ENCODE data around the gene DLGAP1. TPM values are rescaled to one million over a fixed set of nuclear protein-coding genes. Genes with fewer than 3 reads are reported as not detected.

The DLGAP1 gene
- total and polyA plus RNA-seq, 2 experiments from 2014 or later = 0.13 to 0.22 TPM

DNA sequence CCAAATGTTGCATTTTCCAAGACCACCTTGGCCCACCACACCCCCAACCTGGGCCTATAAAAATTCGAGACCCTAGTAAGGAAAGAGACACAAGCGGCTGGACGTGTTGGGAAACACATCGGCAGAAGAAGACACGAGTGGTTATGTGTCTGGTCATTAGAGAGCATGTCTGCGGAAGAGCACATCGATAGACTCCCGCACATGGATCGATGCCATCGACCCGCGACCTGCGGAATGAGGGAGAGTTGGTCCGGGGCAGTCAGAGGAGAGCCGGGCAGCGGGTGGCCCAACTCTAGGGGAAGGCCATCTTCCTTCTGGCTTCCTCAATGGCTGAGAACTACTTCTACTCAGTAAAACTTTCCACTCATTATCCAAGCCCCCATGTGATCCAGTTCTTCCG is 785.7 kb downstream of the DLGAP1 start:
- H3K9ac ChIP-seq = no peak overlapping the region
- H3F3A ChIP-seq (ENCODE audit: insufficient read depth) = no peaks in the 10 kb centered on the region
- H3K4me3 ChIP-seq = no peak overlapping the region
- no peaks in the 10 kb centered on the region for H4K20me1 ChIP-seq (ENCODE audit: insufficient read depth)
- H3K4me1 ChIP-seq (ENCODE audit: insufficient read depth) = peaks cover 9% of the 10 kb centered on the region; the same call in 1 of the 2 replicates
- in situ Hi-C loops (cut with MboI) = loop anchor here (5.0 to 10.0 kb wide), 3 partner anchors 75 to 387 kb away; partner anchors contain the start of gene TGIF1
- WGBS, 2 experiments (ENCODE audit: low coverage in 1 of 2, low lambda C conversion rate in 2 of 2, missing lambda C conversion rate in 2 of 2) = 97 to 98% methylated on average over 17 of the region's 17 CpGs
- TF ChIP-seq EZH2 (IDR thresholded peaks at IDR 0.05; ENCODE audit: insufficient read depth, poor library complexity, severe bottlenecking) (no peak), EZH2phosphoT487 (IDR thresholded peaks at IDR 0.05; ENCODE audit: insufficient read depth, low read depth) (no peak)
- H3K79me2 ChIP-seq (ENCODE audit: insufficient read depth) = no peaks in the 10 kb centered on the region
- no peaks in the 10 kb centered on the region for H3K36me3 ChIP-seq (ENCODE audit: low read depth)
- DNase-seq = no peak
- no peaks in the 10 kb centered on the region for H3K27me3 ChIP-seq (replicated peaks; ENCODE audit: insufficient read depth)
- no peaks in the 10 kb centered on the region for H3K9me2 ChIP-seq (ENCODE audit: insufficient read depth)
- H3K4me2 ChIP-seq (ENCODE audit: unreplicated experiment) = no peak overlapping the region
- H2AFZ ChIP-seq = no peak overlapping the region
- no peak overlapping the region for H3K27ac ChIP-seq
- H3K9me3 ChIP-seq (ENCODE audit: low read depth) = no peaks in the 10 kb centered on the region

DNA sequence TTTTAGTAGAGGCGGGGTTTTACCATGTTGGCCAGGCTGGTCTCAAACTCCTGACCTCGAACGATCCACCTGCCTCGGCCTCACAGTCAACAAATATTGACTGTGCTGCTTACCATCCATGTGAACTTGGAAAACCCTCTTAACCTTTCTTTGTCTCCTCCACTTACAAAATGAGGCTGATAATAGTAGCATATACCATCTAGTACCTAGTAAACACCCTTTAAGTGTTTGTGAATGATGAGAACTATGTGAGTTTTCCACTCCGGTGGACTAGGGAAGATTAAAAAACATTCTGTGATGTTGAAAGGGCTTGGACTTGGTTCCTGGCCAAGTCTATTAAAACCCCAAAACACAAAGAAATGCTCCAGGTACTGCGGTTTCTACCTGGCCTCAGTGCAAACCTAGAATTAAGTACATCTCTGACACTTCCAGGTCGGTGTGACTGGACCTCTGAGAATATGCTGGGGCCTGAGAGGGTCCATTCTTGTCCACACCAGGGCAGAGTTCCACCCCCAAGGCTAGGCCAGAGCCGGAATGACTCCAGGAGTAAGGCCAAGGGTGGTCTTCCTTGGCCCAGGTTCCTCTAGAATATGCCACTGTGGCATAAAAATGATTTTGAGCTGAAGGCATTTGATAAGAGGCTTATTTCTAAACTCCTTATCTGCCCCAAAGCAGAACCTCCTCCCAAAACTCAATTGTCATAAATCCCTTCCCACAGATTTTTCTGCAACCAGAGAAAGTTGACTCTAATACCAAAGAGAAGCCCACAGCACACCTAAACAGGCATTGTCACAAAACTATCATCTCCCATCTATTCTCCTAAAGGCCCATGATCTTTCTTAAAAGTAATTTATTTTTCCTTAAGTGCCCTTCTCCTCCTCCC is 787.6 kb downstream of the DLGAP1 start:
- H3F3A ChIP-seq (ENCODE audit: insufficient read depth) = no peaks in the 10 kb centered on the region
- DNase-seq = no peak
- H3K9ac ChIP-seq = no peak overlapping the region
- H3K27me3 ChIP-seq (replicated peaks; ENCODE audit: insufficient read depth) = no peaks in the 10 kb centered on the region
- H3K4me2 ChIP-seq (ENCODE audit: unreplicated experiment) = no peak overlapping the region
- no peak overlapping the region for H2AFZ ChIP-seq
- 72 to 77% methylated on average over 8 of the region's 8 CpGs for WGBS, 2 experiments (ENCODE audit: low coverage in 1 of 2, low lambda C conversion rate in 2 of 2, missing lambda C conversion rate in 2 of 2)
- no peaks in the 10 kb centered on the region for H3K9me2 ChIP-seq (ENCODE audit: insufficient read depth)
- no peaks in the 10 kb centered on the region for H3K9me3 ChIP-seq (ENCODE audit: low read depth)
- no peak for TF ChIP-seq EZH2phosphoT487 (IDR thresholded peaks at IDR 0.05; ENCODE audit: insufficient read depth, low read depth)
- no peak for TF ChIP-seq EZH2 (IDR thresholded peaks at IDR 0.05; ENCODE audit: insufficient read depth, poor library complexity, severe bottlenecking)
- no peaks in the 10 kb centered on the region for H3K79me2 ChIP-seq (ENCODE audit: insufficient read depth)
- no peaks in the 10 kb centered on the region for H3K36me3 ChIP-seq (ENCODE audit: low read depth)
- no peak overlapping the region for H3K27ac ChIP-seq
- in situ Hi-C loops (cut with MboI) = loop anchor here (5.0 to 10.0 kb wide), 3 partner anchors 73 to 385 kb away; partner anchors contain the start of gene TGIF1
- H3K4me1 ChIP-seq (ENCODE audit: insufficient read depth) = peaks cover 9% of the 10 kb centered on the region; the same call in 1 of the 2 replicates
- no peak overlapping the region for H3K4me3 ChIP-seq
- no peaks in the 10 kb centered on the region for H4K20me1 ChIP-seq (ENCODE audit: insufficient read depth)

DNA sequence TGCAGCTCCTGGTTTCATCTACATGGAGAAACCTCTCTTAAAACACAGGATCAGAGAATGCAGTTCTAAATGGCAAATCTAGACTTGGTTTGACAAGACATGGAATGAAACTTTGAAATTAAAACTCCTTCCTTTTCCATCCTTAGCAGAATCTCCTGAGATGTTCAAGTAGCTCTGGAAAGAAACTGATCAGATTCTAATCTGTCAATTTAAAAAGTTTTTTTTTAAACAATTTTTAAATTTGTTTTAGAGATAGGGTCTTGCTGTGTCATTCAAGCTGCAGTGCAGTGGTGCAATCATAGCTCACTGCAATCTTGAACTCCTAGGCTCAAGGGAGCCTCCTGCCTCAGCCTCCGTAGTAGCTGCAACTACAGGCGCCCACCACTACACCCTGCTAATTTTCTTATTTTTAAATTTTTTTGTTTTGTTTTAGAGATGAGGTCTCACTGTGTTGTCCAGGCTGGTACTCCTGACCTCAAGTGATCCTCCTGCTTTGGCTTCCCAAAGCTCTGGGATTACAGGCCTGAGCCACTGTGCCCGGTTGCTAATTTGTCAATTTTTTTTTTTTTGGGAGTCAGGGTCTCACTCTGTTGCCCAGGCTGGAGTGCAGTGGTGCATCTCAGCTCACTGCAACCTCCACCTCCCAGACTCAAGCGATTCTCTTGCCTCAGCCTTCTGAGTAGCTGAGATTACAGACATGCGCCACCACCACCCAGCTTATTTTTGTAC is 788.4 kb downstream of the DLGAP1 start:
- Histone ChIP-seq H3K9me3 (ENCODE audit: low read depth) (no peaks in the 10 kb centered on the region), H3K4me3 (no peak overlapping the region), H3K27me3 (replicated peaks; ENCODE audit: insufficient read depth) (no peaks in the 10 kb centered on the region), H3K36me3 (ENCODE audit: low read depth) (no peaks in the 10 kb centered on the region), H3K4me1 (ENCODE audit: insufficient read depth) (peaks cover 9% of the 10 kb centered on the region; the same call in 1 of the 2 replicates), H3F3A (ENCODE audit: insufficient read depth) (no peaks in the 10 kb centered on the region), H4K20me1 (ENCODE audit: insufficient read depth) (no peaks in the 10 kb centered on the region), H3K27ac (no peak overlapping the region), H3K79me2 (ENCODE audit: insufficient read depth) (no peaks in the 10 kb centered on the region), H3K9ac (no peak overlapping the region), H3K9me2 (ENCODE audit: insufficient read depth) (no peaks in the 10 kb centered on the region), H3K4me2 (ENCODE audit: unreplicated experiment) (no peak overlapping the region), H2AFZ (peak overlapping the region; percentile 70; the same call in 1 of the 2 replicates)
- in situ Hi-C loops (cut with MboI) = loop anchor here (5.0 to 10.0 kb wide), 3 partner anchors 72 to 384 kb away; partner anchors contain the start of gene TGIF1
- no peak for TF ChIP-seq EZH2phosphoT487 (IDR thresholded peaks at IDR 0.05; ENCODE audit: insufficient read depth, low read depth)
- TF ChIP-seq EZH2 (IDR thresholded peaks at IDR 0.05; ENCODE audit: insufficient read depth, poor library complexity, severe bottlenecking) = no peak
- 94 to 98% methylated on average over 5 of the region's 5 CpGs for WGBS, 2 experiments (ENCODE audit: low coverage in 1 of 2, low lambda C conversion rate in 2 of 2, missing lambda C conversion rate in 2 of 2)
- no peak for DNase-seq
